SK-N-SH (cell line): ENCODE data around the gene PUS1. TPM values are rescaled to one million over a fixed set of nuclear protein-coding genes. Genes with fewer than 3 reads are reported as not detected.
A peak's percentile ranks its signal among the peaks of the same experiment; 100 is the strongest.

Source experiments
- CTCF ChIA-PET: fragments of 300-600, 350-600 bp; formaldehyde crosslinking; extraction: SDS; loops from one replicate; lab custom pipeline; 2021; lab: Yijun Ruan, JAX
- POLR2A ChIA-PET: fragments of 350-600 bp; sonication (Branson Sonifier 250); formaldehyde crosslinking; extraction: SDS; loops from one replicate; lab custom pipeline; 2020; ENCODE audit warnings: antibody characterized with exemption, inconsistent platforms; lab: Yijun Ruan, JAX
- DNase-seq: peaks from one replicate; pipeline ENCODE4 v3.0.0; 2012
- H2AFZ ChIP-seq: fragments of 200-600 bp; sonication (generic); 2 replicates; pipeline ENCODE4 v1.8.1; 2016; ENCODE audit warnings: antibody characterized with exemption, mild to moderate bottlenecking, low read depth
- H3F3A ChIP-seq: fragments of 200-600 bp; sonication (generic); replicated peaks from 2 replicates; pipeline ENCODE3; 2016; ENCODE audit warnings: antibody characterized with exemption, mild to moderate bottlenecking; ENCODE audit not compliant: insufficient read depth
- H3K27ac ChIP-seq, 2 experiments: fragments of 200-500 bp in 1 of 2; fragments of 200-600 bp in 1 of 2; sonication (Bioruptor generic) in 1 of 2; sonication (generic), shearing (Covaris generic) in 1 of 2; 2 replicates each; pipeline versions ENCODE4 v1.5.1 to v1.6.1; 2014 to 2016; ENCODE audit warnings: low read depth in 2 of 2, inconsistent platforms in 1 of 2, low read length in 1 of 2, mild to moderate bottlenecking in 1 of 2, mixed read lengths in 1 of 2
- H3K27me3 ChIP-seq: fragments of 200-600 bp; sonication (generic), shearing (Covaris generic); 2 replicates; pipeline ENCODE4 v1.6.1; 2016; ENCODE audit warnings: mixed run types; ENCODE audit not compliant: insufficient read depth
- H3K36me3 ChIP-seq, 2 experiments: fragments of 200-500 bp in 1 of 2; fragments of 200-600 bp in 1 of 2; sonication (Bioruptor generic) in 1 of 2; sonication (generic) in 1 of 2; replicated peaks in 1 of 2; 2 replicates each; pipeline versions ENCODE3 to v1.5.1; 2014 to 2016; ENCODE audit warnings: low read length in 1 of 2, mild to moderate bottlenecking in 1 of 2; ENCODE audit not compliant: insufficient read depth in 2 of 2, control insufficient read depth in 1 of 2
- H3K4me1 ChIP-seq, 2 experiments: fragments of 200-500 bp in 1 of 2; fragments of 200-600 bp in 1 of 2; sonication (Bioruptor generic) in 1 of 2; sonication (generic), shearing (Covaris generic) in 1 of 2; 2 replicates each; pipeline versions ENCODE4 v1.5.1 to v1.6.1; 2014 to 2016; ENCODE audit warnings: low read depth in 1 of 2, low read length in 1 of 2, mixed run types in 1 of 2; ENCODE audit not compliant: insufficient read depth in 2 of 2, control insufficient read depth in 1 of 2
- H3K4me2 ChIP-seq: fragments of 200-600 bp; sonication (generic), shearing (Covaris generic); 2 replicates; pipeline ENCODE4 v1.6.1; 2017; ENCODE audit warnings: mixed run types
- H3K4me3 ChIP-seq, 2 experiments: fragments of 200-500 bp in 1 of 2; fragments of 200-600 bp in 1 of 2; sonication (Bioruptor generic) in 1 of 2; sonication (generic), shearing (Covaris generic) in 1 of 2; 2 replicates each; pipeline versions ENCODE4 v1.5.1 to v1.8.1; 2014 to 2016; ENCODE audit warnings: low read depth in 2 of 2, inconsistent platforms in 1 of 2, low read length in 1 of 2, mild to moderate bottlenecking in 1 of 2, mixed read lengths in 1 of 2, moderate library complexity in 1 of 2
- H3K79me2 ChIP-seq: fragments of 200-600 bp; sonication (generic); 2 replicates; pipeline ENCODE4 v1.8.1; 2017; ENCODE audit warnings: mild to moderate bottlenecking; ENCODE audit not compliant: insufficient read depth
- H3K9ac ChIP-seq: fragments of 200-600 bp; sonication (generic); 2 replicates; pipeline ENCODE4 v1.6.1; 2017; ENCODE audit warnings: mixed run types
- H3K9me2 ChIP-seq: fragments of 200-600 bp; sonication (generic); 2 replicates; pipeline ENCODE4 v1.6.1; 2017; ENCODE audit warnings: mixed run types
- H3K9me3 ChIP-seq: fragments of 200-600 bp; sonication (generic); 2 replicates; pipeline ENCODE4 v1.6.1; 2017; ENCODE audit warnings: mixed run types, mild to moderate bottlenecking, moderate library complexity
- H4K20me1 ChIP-seq: fragments of 200-600 bp; sonication (generic); 2 replicates; pipeline ENCODE4 v1.6.1; 2017; ENCODE audit warnings: mild to moderate bottlenecking, mixed run types; ENCODE audit not compliant: insufficient read depth
- ELF1 ChIP-seq: IDR thresholded peaks from 2 replicates; pipeline ENCODE4 v1.4.0; 2012
- EZH2phosphoT487 ChIP-seq: fragments of 200-600 bp; sonication (generic); IDR thresholded peaks from 2 replicates; pipeline ENCODE4 v1.6.1; 2017; ENCODE audit warnings: low read depth, mixed run types, mild to moderate bottlenecking, antibody characterized with exemption, moderate library complexity, borderline replicate concordance
- FOSL2 ChIP-seq: IDR thresholded peaks from 2 replicates; pipeline ENCODE4 v1.4.0; 2012; ENCODE audit warnings: low read depth, mild to moderate bottlenecking, moderate library complexity, borderline replicate concordance
- FOXJ3 ChIP-seq: sonication (generic); formaldehyde crosslinking; IDR thresholded peaks from 2 replicates; pipeline ENCODE4 v1.5.1; 2020; ENCODE audit warnings: mild to moderate bottlenecking, missing genetic modification reagents
- FOXM1 ChIP-seq: IDR thresholded peaks from 2 replicates; pipeline ENCODE4 v1.4.0; 2012; ENCODE audit warnings: low read depth, mild to moderate bottlenecking
- JUND ChIP-seq: IDR thresholded peaks from 2 replicates; pipeline ENCODE4 v1.4.0; 2012
- MEF2A ChIP-seq: IDR thresholded peaks from 2 replicates; pipeline ENCODE4 v1.4.0; 2012; ENCODE audit warnings: low read depth, borderline replicate concordance
- MXI1 ChIP-seq: IDR thresholded peaks from 2 replicates; pipeline ENCODE4 v1.6.1; 2012; ENCODE audit warnings: mild to moderate bottlenecking, low read depth, low read length, improper control_type of control experiment
- POLR2AphosphoS5 ChIP-seq: IDR thresholded peaks from 2 replicates; pipeline ENCODE4 v1.6.1; 2012; ENCODE audit warnings: low read depth, low read length
- RCOR1 ChIP-seq: fragments of 150-350 bp; IDR thresholded peaks from 2 replicates; pipeline ENCODE4 v1.6.1; 2017; ENCODE audit warnings: antibody characterized with exemption, low read length
- RFX5 ChIP-seq: IDR thresholded peaks from 2 replicates; pipeline ENCODE4 v1.6.1; 2012; ENCODE audit warnings: mild to moderate bottlenecking, improper control_type of control experiment, low read length
- RXRA ChIP-seq: IDR thresholded peaks from 2 replicates; pipeline ENCODE4 v1.4.0; 2012; ENCODE audit warnings: low read depth, mild to moderate bottlenecking, borderline replicate concordance
- TEAD4 ChIP-seq: IDR thresholded peaks from 2 replicates; pipeline ENCODE4 v1.4.0; 2012; ENCODE audit warnings: mild to moderate bottlenecking, borderline replicate concordance; ENCODE audit not compliant: insufficient read depth
- YY1 ChIP-seq: IDR thresholded peaks from 2 replicates; pipeline ENCODE4 v1.4.0; 2012; ENCODE audit warnings: low read depth, mild to moderate bottlenecking
- WGBS: methylation state at CpG from one replicate; pipeline ENCODE4 v1.1.6; 2017; ENCODE audit warnings: low lambda C conversion rate; 5-methylcytosine and 5-hydroxymethylcytosine counted together
- polyA plus RNA-seq, 3 experiments: library from polyadenylated mRNA; depleted of rRNA; stranded (reverse); fragments of >200 nt; gene quantifications; 2 replicates each; pipeline ENCODE4 v1.2.3, GENCODE V29; 2012
- TF ChIP-seq, protein P1 (sequence below): IDR thresholded peaks from 2 replicates; pipeline ENCODE4 v1.4.0; 2012; ENCODE audit warnings: low read depth, borderline replicate concordance
- TF ChIP-seq, protein P2 (sequence below): fragments of 150-350 bp; IDR thresholded peaks from 2 replicates; pipeline ENCODE4 v1.6.1; 2017; ENCODE audit warnings: antibody characterized with exemption, low read length, low read depth, borderline replicate concordance
- TF ChIP-seq, protein P3 (sequence below): IDR thresholded peaks from 2 replicates; pipeline ENCODE4 v1.4.0; 2012; ENCODE audit warnings: low read depth
- TF ChIP-seq, protein P4 (sequence below): IDR thresholded peaks from 2 replicates; pipeline ENCODE4; 2012
- TF ChIP-seq, protein P5 (sequence below): fragments of 200-600 bp; sonication (generic); IDR thresholded peaks from 2 replicates; pipeline ENCODE4 v1.6.1; 2017; ENCODE audit warnings: antibody characterized with exemption, mild to moderate bottlenecking, moderate library complexity

The PUS1 gene
- polyA plus RNA-seq, 1 of the 3 experiments (the other 2 are of a cell fraction), result 53.1 TPM

DNA sequence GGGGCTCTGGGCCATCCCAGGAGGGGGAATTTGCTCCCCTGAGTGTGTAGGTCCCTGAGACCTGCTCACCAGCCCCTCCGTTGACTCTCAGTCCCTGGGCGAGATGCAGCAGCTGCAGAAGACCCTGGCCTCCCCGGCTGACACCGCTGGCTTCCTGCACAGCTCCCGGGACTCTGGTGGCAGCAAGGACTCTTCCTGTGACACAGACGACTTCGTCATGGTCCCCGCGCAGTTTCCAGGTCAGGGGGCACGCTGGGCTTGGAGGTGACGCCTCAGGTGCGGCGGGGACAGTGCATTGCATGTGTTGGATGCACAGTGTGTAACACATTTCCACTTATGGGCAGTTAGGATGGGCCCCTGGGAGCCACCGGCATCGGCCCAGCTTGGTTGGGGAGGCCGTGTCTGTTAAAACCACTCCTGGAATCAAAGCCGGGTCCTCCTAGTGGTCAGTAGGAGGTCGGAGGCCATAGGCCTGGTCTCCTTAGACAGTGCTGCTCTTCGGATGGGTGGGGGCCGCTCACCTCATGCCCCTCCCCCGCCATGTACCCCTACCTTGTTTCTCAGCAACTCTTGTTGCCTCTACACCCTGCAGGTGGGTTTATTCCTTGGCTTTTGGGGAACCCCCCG lies 17.1 kb upstream of the PUS1 start:
- H4K20me1 ChIP-seq, result no peaks in the 10 kb centered on the region

DNA sequence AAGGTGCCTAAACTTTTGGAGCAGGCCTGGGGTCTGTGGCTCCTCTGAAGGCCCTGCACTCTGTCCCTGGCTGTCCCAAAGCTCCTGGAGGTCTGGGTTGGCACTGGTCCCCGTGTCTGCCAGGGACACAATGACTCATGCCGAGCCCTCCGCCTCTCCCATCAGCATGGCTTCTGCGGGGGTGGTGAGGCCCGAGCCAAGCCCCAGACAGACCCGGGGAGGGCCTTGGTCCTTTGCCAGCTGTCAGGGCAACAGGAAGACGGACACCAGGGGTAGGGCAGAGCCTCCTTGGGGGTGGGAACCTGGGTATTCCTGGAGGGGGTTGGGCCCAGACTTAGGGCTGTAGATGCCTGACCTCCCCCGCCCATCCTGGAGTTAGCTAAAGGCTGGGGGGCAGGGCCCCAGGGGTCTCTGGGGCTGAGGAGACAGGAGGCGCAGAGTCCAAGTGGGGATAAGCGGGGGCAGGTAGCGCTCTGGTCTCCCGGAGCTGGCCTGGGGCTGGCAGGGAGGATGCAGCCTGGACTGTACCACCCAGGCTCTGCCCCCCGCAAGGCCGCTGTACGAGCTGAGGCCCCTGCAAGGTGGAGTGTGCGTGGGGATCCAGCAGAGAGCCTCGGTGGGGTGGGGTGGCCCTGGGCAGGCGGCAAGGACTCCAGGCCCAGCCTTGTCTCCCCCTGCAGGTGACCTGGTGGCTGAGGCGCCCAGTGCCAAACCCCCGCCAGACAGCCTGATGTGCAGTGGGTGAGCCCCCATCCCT lies 16.4 kb upstream of the PUS1 start:
- Histone ChIP-seq H3K27me3 (no peaks in the 10 kb centered on the region), H4K20me1 (no peaks in the 10 kb centered on the region), H3K27ac (peak overlapping the region; percentile 59 to 88; a peak in 3 of 4 replicates), H3K4me1 (peaks cover 9 to 27% of the 10 kb centered on the region in 2 experiments; a peak in 2 of 4 replicates), H3K4me2 (peak overlapping the region; percentile 76), H3K4me3 (no peak overlapping the region), H2AFZ (no peak overlapping the region), H3K9me3 (no peaks in the 10 kb centered on the region), H3F3A (no peaks in the 10 kb centered on the region), H3K79me2 (0 out of 2 replicates have a peak, but pooled peaks cover 4% of the 10 kb centered on the region), H3K9me2 (no peaks in the 10 kb centered on the region), H3K9ac (no peak overlapping the region; the same call in 1 of the 2 replicates), H3K36me3 (peaks cover 4 to 60% of the 10 kb centered on the region in 2 experiments)
- WGBS, result 49% methylated on average over 11 of the region's 20 CpGs
- peak; percentile 98 for DNase-seq
- CTCF ChIA-PET, result interaction anchor here (0.8 to 3.6 kb wide), 11 partner anchors 8 to 84 kb away, joined by 3 to 23 read pairs (median 4); no protein-coding TSS in a partner anchor
- POLR2A ChIA-PET, result interaction anchor here (1.1 to 1.4 kb wide), 2 partner anchors 18 to 76 kb away, joined by 3 read pairs; no protein-coding TSS in a partner anchor
- TF ChIP-seq, protein P1, sequence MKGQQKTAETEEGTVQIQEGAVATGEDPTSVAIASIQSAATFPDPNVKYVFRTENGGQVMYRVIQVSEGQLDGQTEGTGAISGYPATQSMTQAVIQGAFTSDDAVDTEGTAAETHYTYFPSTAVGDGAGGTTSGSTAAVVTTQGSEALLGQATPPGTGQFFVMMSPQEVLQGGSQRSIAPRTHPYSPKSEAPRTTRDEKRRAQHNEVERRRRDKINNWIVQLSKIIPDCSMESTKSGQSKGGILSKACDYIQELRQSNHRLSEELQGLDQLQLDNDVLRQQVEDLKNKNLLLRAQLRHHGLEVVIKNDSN, result no peak
- peak; percentile 75; the same call in 1 of the 2 replicates for TF ChIP-seq FOSL2
- no peak for TF ChIP-seq RXRA
- TF ChIP-seq, protein P2, sequence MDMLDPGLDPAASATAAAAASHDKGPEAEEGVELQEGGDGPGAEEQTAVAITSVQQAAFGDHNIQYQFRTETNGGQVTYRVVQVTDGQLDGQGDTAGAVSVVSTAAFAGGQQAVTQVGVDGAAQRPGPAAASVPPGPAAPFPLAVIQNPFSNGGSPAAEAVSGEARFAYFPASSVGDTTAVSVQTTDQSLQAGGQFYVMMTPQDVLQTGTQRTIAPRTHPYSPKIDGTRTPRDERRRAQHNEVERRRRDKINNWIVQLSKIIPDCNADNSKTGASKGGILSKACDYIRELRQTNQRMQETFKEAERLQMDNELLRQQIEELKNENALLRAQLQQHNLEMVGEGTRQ, result no peak
- TF ChIP-seq, protein P3, sequence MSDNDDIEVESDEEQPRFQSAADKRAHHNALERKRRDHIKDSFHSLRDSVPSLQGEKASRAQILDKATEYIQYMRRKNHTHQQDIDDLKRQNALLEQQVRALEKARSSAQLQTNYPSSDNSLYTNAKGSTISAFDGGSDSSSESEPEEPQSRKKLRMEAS, result peak; percentile 60; the same call in 1 of the 2 replicates
- TF ChIP-seq RFX5, result no peak
- no peak for TF ChIP-seq TEAD4
- no peak for TF ChIP-seq MEF2A
- no peak for TF ChIP-seq ELF1
- TF ChIP-seq EZH2phosphoT487, result no peak
- TF ChIP-seq MXI1, result peak; percentile 95
- peak; percentile 62; the same call in 1 of the 2 replicates for TF ChIP-seq JUND
- peak; percentile 21; the same call in 1 of the 2 replicates for TF ChIP-seq FOXJ3 (CRISPR knock-in tag)
- TF ChIP-seq, protein P4, sequence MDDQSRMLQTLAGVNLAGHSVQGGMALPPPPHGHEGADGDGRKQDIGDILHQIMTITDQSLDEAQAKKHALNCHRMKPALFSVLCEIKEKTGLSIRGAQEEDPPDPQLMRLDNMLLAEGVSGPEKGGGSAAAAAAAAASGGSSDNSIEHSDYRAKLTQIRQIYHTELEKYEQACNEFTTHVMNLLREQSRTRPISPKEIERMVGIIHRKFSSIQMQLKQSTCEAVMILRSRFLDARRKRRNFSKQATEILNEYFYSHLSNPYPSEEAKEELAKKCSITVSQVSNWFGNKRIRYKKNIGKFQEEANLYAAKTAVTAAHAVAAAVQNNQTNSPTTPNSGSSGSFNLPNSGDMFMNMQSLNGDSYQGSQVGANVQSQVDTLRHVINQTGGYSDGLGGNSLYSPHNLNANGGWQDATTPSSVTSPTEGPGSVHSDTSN, result peak; percentile 83
- TF ChIP-seq FOXM1, result no peak
- TF ChIP-seq POLR2AphosphoS5, result peak; percentile 32; the same call in 1 of the 2 replicates

More for the DNA sequence above, 17.1 kb upstream of the PUS1 start:
- Histone ChIP-seq H3K9me2 (no peaks in the 10 kb centered on the region), H3K9me3 (no peaks in the 10 kb centered on the region), H3K79me2 (0 out of 2 replicates have a peak, but pooled peaks cover 4% of the 10 kb centered on the region), H3K4me1 (peaks cover 9 to 27% of the 10 kb centered on the region in 2 experiments; a peak in 2 of 4 replicates), H3K27me3 (no peaks in the 10 kb centered on the region), H3K9ac (no peak overlapping the region), H3F3A (no peaks in the 10 kb centered on the region), H2AFZ (no peak overlapping the region), H3K27ac (peak overlapping the region; percentile 59 to 88; a peak in 3 of 4 replicates), H3K4me2 (peak overlapping the region; percentile 76; the same call in 1 of the 2 replicates), H3K4me3 (no peak overlapping the region), H3K36me3 (peaks cover 4 to 56% of the 10 kb centered on the region in 2 experiments)
- ChIA-PET POLR2A (interaction anchor here (1.1 to 1.4 kb wide), 2 partner anchors 18 to 76 kb away, joined by 3 read pairs; no protein-coding TSS in a partner anchor), CTCF (interaction anchor here (0.6 to 3.6 kb wide), 11 partner anchors 8 to 83 kb away, joined by 3 to 23 read pairs (median 4); no protein-coding TSS in a partner anchor)
- DNase-seq, result peak; percentile 65
- WGBS, result 74% methylated on average over 9 of the region's 22 CpGs
- TF ChIP-seq YY1, result no peak
- TF ChIP-seq, protein P5, sequence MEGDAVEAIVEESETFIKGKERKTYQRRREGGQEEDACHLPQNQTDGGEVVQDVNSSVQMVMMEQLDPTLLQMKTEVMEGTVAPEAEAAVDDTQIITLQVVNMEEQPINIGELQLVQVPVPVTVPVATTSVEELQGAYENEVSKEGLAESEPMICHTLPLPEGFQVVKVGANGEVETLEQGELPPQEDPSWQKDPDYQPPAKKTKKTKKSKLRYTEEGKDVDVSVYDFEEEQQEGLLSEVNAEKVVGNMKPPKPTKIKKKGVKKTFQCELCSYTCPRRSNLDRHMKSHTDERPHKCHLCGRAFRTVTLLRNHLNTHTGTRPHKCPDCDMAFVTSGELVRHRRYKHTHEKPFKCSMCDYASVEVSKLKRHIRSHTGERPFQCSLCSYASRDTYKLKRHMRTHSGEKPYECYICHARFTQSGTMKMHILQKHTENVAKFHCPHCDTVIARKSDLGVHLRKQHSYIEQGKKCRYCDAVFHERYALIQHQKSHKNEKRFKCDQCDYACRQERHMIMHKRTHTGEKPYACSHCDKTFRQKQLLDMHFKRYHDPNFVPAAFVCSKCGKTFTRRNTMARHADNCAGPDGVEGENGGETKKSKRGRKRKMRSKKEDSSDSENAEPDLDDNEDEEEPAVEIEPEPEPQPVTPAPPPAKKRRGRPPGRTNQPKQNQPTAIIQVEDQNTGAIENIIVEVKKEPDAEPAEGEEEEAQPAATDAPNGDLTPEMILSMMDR, result peak; percentile 29; the same call in 1 of the 2 replicates
- no peak for TF ChIP-seq RCOR1
- no peak for TF ChIP-seq FOXJ3 (CRISPR knock-in tag)
